HG03354 (cell line): ENCODE results near the gene SLC39A7.
A peak's percentile ranks its signal among the peaks of the same experiment; 100 is the strongest.

ENCODE experiments used
- ATAC-seq: cut with Tn5 transposase; IDR thresholded peaks from one replicate; pipeline ENCODE4 v1.9.1; 2021; ENCODE audit warnings: mild to moderate bottlenecking; ENCODE audit not compliant: unreplicated experiment, poor library complexity, severe bottlenecking

SLC39A7 gene

GRCh38 chr6:33169291-33170175 is 31.1 kb upstream of the SLC39A7 start:
- no peak for ATAC-seq

- ATAC-seq, result peak; percentile 51
Measured at GRCh38 chr6:33170176-33171015, 30.3 kb upstream of the SLC39A7 start.

GRCh38 chr6:33171016-33171879 is 29.4 kb upstream of the SLC39A7 start:
- no peak for ATAC-seq

GRCh38 chr6:33171880-33172687 is 28.6 kb upstream of the SLC39A7 start:
- ATAC-seq, result no peak

- no peak for ATAC-seq
Measured at GRCh38 chr6:33172688-33173534, 27.8 kb upstream of the SLC39A7 start.

- ATAC-seq, result no peak
Measured at GRCh38 chr6:33173535-33174180, 27.0 kb upstream of the SLC39A7 start.

GRCh38 chr6:33174784-33175183 is 25.9 kb upstream of the SLC39A7 start:
- no peak for ATAC-seq

GRCh38 chr6:33175436-33176069 is 25.1 kb upstream of the SLC39A7 start:
- no peak for ATAC-seq

GRCh38 chr6:33176906-33177305 is 23.8 kb upstream of the SLC39A7 start:
- no peak for ATAC-seq

- ATAC-seq, result no peak
Measured at GRCh38 chr6:33177552-33178446, 22.9 kb upstream of the SLC39A7 start.

GRCh38 chr6:33178755-33179475 is 21.8 kb upstream of the SLC39A7 start:
- no peak for ATAC-seq

GRCh38 chr6:33181141-33181540 is 19.5 kb upstream of the SLC39A7 start:
- ATAC-seq, result no peak

- ATAC-seq, result no peak
Measured at GRCh38 chr6:33183071-33183683, 17.5 kb upstream of the SLC39A7 start.

GRCh38 chr6:33185190-33185589 is 15.5 kb upstream of the SLC39A7 start:
- ATAC-seq, result no peak

- no peak for ATAC-seq
Measured at GRCh38 chr6:33185654-33186187, 14.9 kb upstream of the SLC39A7 start.
